Bronchial epithelial cell (primary cell): Measurements from ENCODE around the gene GMPR2. TPM values are rescaled to one million over a fixed set of nuclear protein-coding genes. Genes with fewer than 3 reads are reported as not detected.

ENCODE experiments used
- DNase-seq: peaks from one replicate; pipeline ENCODE4 v3.0.0-alpha.2; 2010; ENCODE audit warnings: low read depth
- FAIRE-seq: peaks from 2 replicates; lab custom pipeline; 2011; peaks lifted over from hg19 to GRCh38; lab: Jason Lieb, UNC
- H3K27me3 ChIP-seq: 2 replicates; pipeline ENCODE4 v1.5.1; 2011; ENCODE audit warnings: low read length; ENCODE audit not compliant: control insufficient read depth, insufficient read depth
- H3K36me3 ChIP-seq: 2 replicates; pipeline ENCODE4 v1.5.1; 2011; ENCODE audit warnings: low read length; ENCODE audit not compliant: control insufficient read depth, insufficient read depth
- H3K4me3 ChIP-seq: 2 replicates; pipeline ENCODE4 v1.5.1; 2011; ENCODE audit warnings: mild to moderate bottlenecking, low read depth, low read length, control low read depth
- total RNA-seq: library from RNA; depleted of rRNA; stranded (reverse); fragments of >200 nt; gene quantifications from 2 replicates; pipeline ENCODE4 v1.2.1, GENCODE V29; 2014
- TF ChIP-seq, protein P1 (sequence below): IDR thresholded peaks from 2 replicates; pipeline ENCODE4 v1.5.1; 2011; ENCODE audit warnings: mild to moderate bottlenecking, moderate library complexity, low read length, control low read depth, inconsistent platforms; ENCODE audit not compliant: insufficient read depth, severe bottlenecking

Gene GMPR2
- total RNA-seq, 1 donor from 2014 or later, result 98.7 TPM

- DNase-seq (no peak), FAIRE-seq (no peak)
- TF ChIP-seq, protein P1, sequence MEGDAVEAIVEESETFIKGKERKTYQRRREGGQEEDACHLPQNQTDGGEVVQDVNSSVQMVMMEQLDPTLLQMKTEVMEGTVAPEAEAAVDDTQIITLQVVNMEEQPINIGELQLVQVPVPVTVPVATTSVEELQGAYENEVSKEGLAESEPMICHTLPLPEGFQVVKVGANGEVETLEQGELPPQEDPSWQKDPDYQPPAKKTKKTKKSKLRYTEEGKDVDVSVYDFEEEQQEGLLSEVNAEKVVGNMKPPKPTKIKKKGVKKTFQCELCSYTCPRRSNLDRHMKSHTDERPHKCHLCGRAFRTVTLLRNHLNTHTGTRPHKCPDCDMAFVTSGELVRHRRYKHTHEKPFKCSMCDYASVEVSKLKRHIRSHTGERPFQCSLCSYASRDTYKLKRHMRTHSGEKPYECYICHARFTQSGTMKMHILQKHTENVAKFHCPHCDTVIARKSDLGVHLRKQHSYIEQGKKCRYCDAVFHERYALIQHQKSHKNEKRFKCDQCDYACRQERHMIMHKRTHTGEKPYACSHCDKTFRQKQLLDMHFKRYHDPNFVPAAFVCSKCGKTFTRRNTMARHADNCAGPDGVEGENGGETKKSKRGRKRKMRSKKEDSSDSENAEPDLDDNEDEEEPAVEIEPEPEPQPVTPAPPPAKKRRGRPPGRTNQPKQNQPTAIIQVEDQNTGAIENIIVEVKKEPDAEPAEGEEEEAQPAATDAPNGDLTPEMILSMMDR, result no peak
- H3K36me3 ChIP-seq, result peaks cover 5% of the 10 kb centered on the region
- no peaks in the 10 kb centered on the region for H3K27me3 ChIP-seq
- H3K4me3 ChIP-seq, result no peak overlapping the region
Observed at GRCh38 chr14:24246765-24247212, 14.1 kb downstream of the GMPR2 start.

DNA sequence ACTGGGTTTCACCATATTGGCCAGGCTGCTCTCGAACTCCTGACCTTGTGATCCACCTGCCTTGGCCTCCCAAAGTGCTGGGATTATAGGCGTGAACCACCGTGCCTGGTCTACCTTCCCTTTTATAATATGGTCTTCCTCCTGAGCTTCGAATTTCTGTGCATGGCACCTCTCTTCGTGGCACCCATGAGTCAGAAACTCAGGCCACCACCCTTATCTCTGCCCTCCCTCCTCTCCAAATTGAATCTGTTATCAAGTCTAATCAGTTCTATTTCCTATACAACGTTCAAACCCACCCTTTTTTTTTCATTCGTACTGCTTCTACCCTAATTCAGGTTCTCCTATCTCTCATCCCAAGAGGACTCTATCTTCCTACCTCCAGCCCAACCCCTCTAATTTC, 14.7 kb downstream of the GMPR2 start:
- TF ChIP-seq, protein P1, result no peak
- Histone ChIP-seq H3K36me3 (peaks cover 8% of the 10 kb centered on the region), H3K27me3 (no peaks in the 10 kb centered on the region), H3K4me3 (no peak overlapping the region)
- DNase-seq (no peak), FAIRE-seq (no peak)

DNA sequence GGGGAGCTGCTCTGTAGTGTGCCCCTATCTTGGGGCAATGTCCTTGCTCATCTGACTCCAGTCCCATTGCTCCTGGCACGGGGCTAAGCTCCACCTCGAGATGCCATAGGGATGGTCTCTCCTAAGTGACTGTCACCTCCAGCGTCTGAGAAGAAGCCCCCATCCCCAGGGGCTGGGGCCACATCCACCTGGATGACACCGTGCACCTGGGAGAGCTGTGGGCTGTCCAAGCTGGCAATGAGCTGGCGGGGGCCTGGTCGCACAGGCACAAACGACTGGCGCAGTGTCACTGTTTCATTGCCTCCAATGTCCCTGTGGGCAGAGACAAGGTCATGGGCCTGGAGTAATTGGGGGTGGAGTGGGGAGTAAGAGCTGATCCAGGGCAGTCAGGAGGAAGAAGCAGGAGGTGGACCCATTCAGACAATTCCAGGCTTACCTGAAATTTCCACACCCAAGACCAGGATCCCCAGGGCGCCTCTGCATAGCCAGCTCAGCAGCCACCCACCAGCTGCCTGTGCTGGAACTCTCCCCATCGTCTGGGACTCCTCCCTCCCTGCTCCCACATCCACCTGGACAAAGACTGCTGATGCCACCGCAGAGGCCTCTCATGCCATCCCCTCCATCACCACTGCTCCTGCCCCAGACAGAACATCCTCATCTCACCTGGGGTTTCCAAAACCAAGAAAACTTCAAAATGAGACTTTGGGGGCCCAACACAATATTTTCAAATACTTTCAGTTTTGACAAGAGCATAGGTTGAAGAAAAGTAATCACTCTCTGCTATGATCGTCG, 16.7 kb downstream of the GMPR2 start:
- H3K36me3 ChIP-seq, result peaks cover 23% of the 10 kb centered on the region
- no peak overlapping the region for H3K4me3 ChIP-seq
- DNase-seq (no peak), FAIRE-seq (no peak)
- H3K27me3 ChIP-seq, result no peaks in the 10 kb centered on the region
- TF ChIP-seq, protein P1, result no peak

GRCh38 chr14:24250354-24250753, 17.6 kb downstream of the GMPR2 start:
- DNase-seq, result no peak
- peaks cover 31% of the 10 kb centered on the region for H3K36me3 ChIP-seq
- no peak overlapping the region for H3K4me3 ChIP-seq
- H3K27me3 ChIP-seq, result no peaks in the 10 kb centered on the region
- TF ChIP-seq, protein P1, result no peak
- FAIRE-seq, result no peak

DNA sequence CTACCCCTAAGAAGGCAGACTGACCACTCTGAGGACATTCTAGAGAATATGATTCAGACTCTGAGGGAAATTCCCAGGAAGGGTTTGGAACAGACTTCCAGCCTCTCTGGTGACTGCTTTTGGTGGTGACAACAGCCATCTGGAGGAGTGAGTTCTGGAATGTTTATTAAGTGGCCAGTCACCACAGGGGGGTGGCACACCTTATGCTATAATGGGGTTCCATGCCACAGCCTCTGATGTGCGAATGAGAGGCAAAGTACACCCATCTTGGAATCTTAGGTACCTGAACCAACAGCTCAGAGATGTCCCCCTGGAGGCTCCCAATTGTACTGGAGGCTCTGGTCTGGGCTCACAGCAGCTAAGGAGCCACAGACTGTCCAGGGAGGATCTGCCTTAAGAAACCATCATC, 19.2 kb downstream of the GMPR2 start:
- TF ChIP-seq, protein P1, result no peak
- peak; percentile 51 for DNase-seq
- no peak for FAIRE-seq
- no peaks in the 10 kb centered on the region for H3K27me3 ChIP-seq
- H3K4me3 ChIP-seq, result no peak overlapping the region
- H3K36me3 ChIP-seq, result peaks cover 37% of the 10 kb centered on the region
